CD4-positive, alpha-beta T cell treated with Interleukin-6 for 4 hours (primary cell): ENCODE data around the gene NRXN3.

Source experiments
- DNase-seq: peaks from one replicate; pipeline ENCODE4 v3.0.0-alpha.2; 2020; ENCODE audit warnings: mixed read lengths

NRXN3 gene

GRCh38 chr14:79328863-79329262 is 1158.7 kb downstream of the NRXN3 start:
- DNase-seq, result no peak

GRCh38 chr14:79331830-79332229 is 1161.7 kb downstream of the NRXN3 start:
- DNase-seq, result no peak

GRCh38 chr14:79332504-79333197 is 1162.5 kb downstream of the NRXN3 start:
- no peak for DNase-seq

- DNase-seq, result no peak
These were observed 1163.0 kb downstream of the NRXN3 start for GRCh38 chr14:79333198-79333546.

GRCh38 chr14:79334272-79334671 is 1164.1 kb downstream of the NRXN3 start:
- DNase-seq, result no peak

GRCh38 chr14:79337761-79338160 is 1167.6 kb downstream of the NRXN3 start:
- no peak for DNase-seq

- no peak for DNase-seq
These were observed 1172.8 kb downstream of the NRXN3 start for GRCh38 chr14:79342942-79343341.

- DNase-seq, result no peak
These were observed 1180.8 kb downstream of the NRXN3 start for GRCh38 chr14:79351011-79351410.

- DNase-seq, result no peak
These were observed 1182.0 kb downstream of the NRXN3 start for GRCh38 chr14:79352076-79352630.

- no peak for DNase-seq
These were observed 1184.2 kb downstream of the NRXN3 start for GRCh38 chr14:79354336-79354735.

- DNase-seq, result no peak
These were observed 1185.9 kb downstream of the NRXN3 start for GRCh38 chr14:79356040-79356439.

- DNase-seq, result no peak
These were observed 1187.1 kb downstream of the NRXN3 start for GRCh38 chr14:79357307-79357706.

GRCh38 chr14:79363291-79363690 is 1193.1 kb downstream of the NRXN3 start:
- DNase-seq, result no peak

GRCh38 chr14:79369359-79370332 is 1199.5 kb downstream of the NRXN3 start:
- DNase-seq, result no peak

- DNase-seq, result no peak
These were observed 1200.8 kb downstream of the NRXN3 start for GRCh38 chr14:79370969-79371368.

- DNase-seq, result no peak
These were observed 1203.3 kb downstream of the NRXN3 start for GRCh38 chr14:79373451-79373850.

- no peak for DNase-seq
These were observed 1205.2 kb downstream of the NRXN3 start for GRCh38 chr14:79375356-79375755.

- no peak for DNase-seq
These were observed 1206.4 kb downstream of the NRXN3 start for GRCh38 chr14:79376557-79376956.

GRCh38 chr14:79378020-79378419 is 1207.8 kb downstream of the NRXN3 start:
- DNase-seq, result no peak

GRCh38 chr14:79379266-79379665 is 1209.1 kb downstream of the NRXN3 start:
- no peak for DNase-seq

- DNase-seq, result no peak
These were observed 1212.9 kb downstream of the NRXN3 start for GRCh38 chr14:79383031-79383430.

- no peak for DNase-seq
These were observed 1213.3 kb downstream of the NRXN3 start for GRCh38 chr14:79383475-79383874.

GRCh38 chr14:79395061-79395460 is 1224.9 kb downstream of the NRXN3 start:
- DNase-seq, result no peak
